Activated T-helper 9 cell treated with anti-CD3 and anti-CD28 coated beads, Interleukin-2, amount 50 U/mL, for 16 hours (primary cell): ENCODE results near the gene IGF2BP2.

Source experiments
- DNase-seq: peaks from one replicate; pipeline ENCODE4 v3.0.0-alpha.2; 2020; ENCODE audit warnings: low read depth

Gene IGF2BP2

GRCh38 chr3:185764980-185765370 is 59.9 kb downstream of the IGF2BP2 start:
- DNase-seq = no peak

GRCh38 chr3:185764163-185764979 is 60.5 kb downstream of the IGF2BP2 start:
- no peak for DNase-seq

GRCh38 chr3:185763347-185764005 is 61.4 kb downstream of the IGF2BP2 start:
- DNase-seq = no peak

- no peak for DNase-seq
Observed at GRCh38 chr3:185760550-185760949, 64.3 kb downstream of the IGF2BP2 start.

GRCh38 chr3:185760088-185760487 is 64.8 kb downstream of the IGF2BP2 start:
- no peak for DNase-seq

- no peak for DNase-seq
Observed at GRCh38 chr3:185759512-185759911, 65.3 kb downstream of the IGF2BP2 start.

GRCh38 chr3:185758912-185759311 is 65.9 kb downstream of the IGF2BP2 start:
- no peak for DNase-seq

- no peak for DNase-seq
Observed at GRCh38 chr3:185757176-185757575, 67.7 kb downstream of the IGF2BP2 start.

- DNase-seq = no peak
Observed at GRCh38 chr3:185756477-185756876, 68.4 kb downstream of the IGF2BP2 start.

GRCh38 chr3:185754920-185755319 is 69.9 kb downstream of the IGF2BP2 start:
- no peak for DNase-seq

- no peak for DNase-seq
Observed at GRCh38 chr3:185753354-185753753, 71.5 kb downstream of the IGF2BP2 start.

- no peak for DNase-seq
Observed at GRCh38 chr3:185750702-185751101, 74.1 kb downstream of the IGF2BP2 start.

- no peak for DNase-seq
Observed at GRCh38 chr3:185750015-185750414, 74.8 kb downstream of the IGF2BP2 start.

GRCh38 chr3:185746470-185746869 is 78.4 kb downstream of the IGF2BP2 start:
- no peak for DNase-seq

- DNase-seq = no peak
Observed at GRCh38 chr3:185744997-185745843, 79.6 kb downstream of the IGF2BP2 start.

- DNase-seq = no peak
Observed at GRCh38 chr3:185741586-185741985, 83.3 kb downstream of the IGF2BP2 start.

- no peak for DNase-seq
Observed at GRCh38 chr3:185740133-185740532, 84.7 kb downstream of the IGF2BP2 start.

- DNase-seq = no peak
Observed at GRCh38 chr3:185739264-185739701, 85.6 kb downstream of the IGF2BP2 start.

- no peak for DNase-seq
Observed at GRCh38 chr3:185737740-185738680, 86.8 kb downstream of the IGF2BP2 start.

GRCh38 chr3:185737020-185737419 is 87.8 kb downstream of the IGF2BP2 start:
- no peak for DNase-seq

GRCh38 chr3:185734725-185735096 is 90.1 kb downstream of the IGF2BP2 start:
- no peak for DNase-seq
